ENCODE measurements around the gene EVL.
"Not testable (repeated sequence)": the region's sequence is repeated elsewhere in the genome, so short reads cannot be mapped to it uniquely, and the experiment has no call there.

EVL gene

DNA sequence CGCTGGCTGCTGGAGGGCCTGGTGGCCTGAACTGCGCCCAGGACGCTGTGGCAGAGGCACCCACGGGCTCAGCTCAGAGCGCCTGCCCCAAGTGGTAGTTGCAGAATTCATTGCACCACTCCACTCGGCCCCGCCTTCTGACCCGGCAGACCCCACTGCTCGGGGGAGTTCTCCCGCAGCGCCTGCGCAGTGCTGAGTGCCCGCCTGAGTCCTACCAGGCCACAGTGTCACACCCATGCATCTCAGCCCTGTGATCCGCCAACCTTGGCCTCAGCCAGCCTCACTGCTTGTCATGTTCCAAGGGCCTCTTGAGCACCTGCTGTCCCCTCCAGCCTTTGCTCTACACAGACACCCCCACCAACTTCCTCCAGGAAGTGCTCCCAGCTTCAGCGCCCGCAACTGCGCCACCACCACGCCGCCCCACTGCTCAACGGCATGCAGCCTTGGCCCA is 82.0 kb downstream of the EVL start:
- no peak for DNase-seq (ENCODE audit: low read depth)

DNA sequence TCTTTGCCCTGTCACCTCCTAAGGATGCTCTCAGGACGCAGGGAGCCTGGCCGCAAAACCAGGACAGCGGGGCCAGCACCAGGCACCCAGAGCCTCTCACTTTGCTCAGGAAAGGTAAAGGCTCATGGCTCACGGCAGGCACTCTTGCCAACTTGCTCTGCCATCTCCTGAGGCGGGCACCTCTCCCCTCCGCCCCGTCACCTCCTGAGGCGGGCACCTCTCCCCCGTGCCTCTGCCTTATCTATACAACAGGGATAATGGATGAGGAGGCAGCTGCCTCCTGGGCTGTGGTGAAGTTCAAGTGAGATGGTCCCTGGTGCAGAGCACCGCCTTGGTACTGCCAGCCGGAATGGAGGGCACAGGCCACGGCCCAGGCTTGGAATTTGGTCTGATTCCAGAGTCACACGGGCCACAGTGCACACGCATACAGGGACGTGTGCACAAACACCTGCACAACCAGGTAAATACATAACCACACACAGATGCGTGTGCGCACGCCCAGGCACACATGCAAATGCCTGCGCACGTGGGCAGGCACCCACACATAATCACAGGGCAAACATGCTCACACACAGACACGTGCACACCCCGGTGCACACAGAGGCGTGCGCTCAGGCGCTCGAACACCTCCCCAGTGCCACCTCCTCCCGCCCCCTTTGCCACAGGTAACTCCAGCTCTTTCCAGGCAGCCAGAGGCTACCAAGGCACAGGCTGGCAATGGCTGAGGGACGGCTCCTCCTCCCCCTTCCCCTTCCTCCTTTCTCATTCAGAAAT is 82.7 kb downstream of the EVL start:
- DNase-seq (ENCODE audit: low read depth), result no peak

DNA sequence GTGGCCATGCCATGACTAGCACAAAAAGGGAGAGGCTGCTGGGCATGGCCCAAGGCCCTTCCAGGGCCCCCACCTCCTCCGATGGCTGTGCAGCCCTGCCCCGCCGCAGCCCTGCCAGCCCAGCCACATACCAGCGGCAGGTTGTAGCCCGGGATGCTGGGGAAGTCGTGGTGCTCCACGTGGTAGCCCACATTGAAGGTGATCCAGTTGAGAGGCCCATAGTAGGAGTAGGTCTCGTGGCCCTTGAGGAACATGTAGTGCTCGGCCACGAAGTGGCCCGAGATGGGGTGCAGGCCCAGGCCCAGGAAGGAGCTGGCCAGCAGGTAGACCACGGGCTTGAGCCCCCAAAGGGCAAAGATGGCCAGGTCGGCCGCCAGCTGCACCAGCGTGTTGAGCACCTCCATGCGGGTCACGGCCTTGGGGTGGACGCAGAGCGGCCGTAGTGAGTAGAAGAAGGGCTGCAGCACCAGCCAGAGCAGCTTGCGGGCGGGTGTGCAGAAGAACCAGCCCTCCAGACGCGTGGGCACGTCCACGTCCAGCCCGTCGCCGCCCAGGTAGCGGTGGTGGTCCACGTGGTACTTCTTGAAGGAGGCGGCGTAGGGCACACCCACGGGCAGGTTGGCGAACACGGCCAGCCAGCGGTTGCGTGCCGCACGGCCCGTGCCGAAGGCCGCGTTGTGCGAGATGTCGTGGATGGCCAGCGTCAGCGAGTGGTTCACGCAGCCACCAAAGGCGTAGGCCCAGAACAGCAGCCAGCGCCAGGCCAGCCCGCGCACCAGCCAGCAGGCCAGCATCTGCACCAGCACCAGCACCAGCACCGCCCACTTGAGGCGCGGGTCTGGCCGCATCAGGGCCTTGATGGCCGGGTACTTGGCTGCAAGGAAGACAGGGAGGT is 83.9 kb downstream of the EVL start:
- no peak for DNase-seq (ENCODE audit: low read depth)

GRCh38 chr14:100149851-100150611 is 84.8 kb downstream of the EVL start:
- DNase-seq (ENCODE audit: low read depth), result no peak

GRCh38 chr14:100150932-100151587 is 85.8 kb downstream of the EVL start:
- DNase-seq (ENCODE audit: low read depth), result no peak

GRCh38 chr14:100152091-100152490 is 86.9 kb downstream of the EVL start:
- DNase-seq (ENCODE audit: low read depth), result no peak

DNA sequence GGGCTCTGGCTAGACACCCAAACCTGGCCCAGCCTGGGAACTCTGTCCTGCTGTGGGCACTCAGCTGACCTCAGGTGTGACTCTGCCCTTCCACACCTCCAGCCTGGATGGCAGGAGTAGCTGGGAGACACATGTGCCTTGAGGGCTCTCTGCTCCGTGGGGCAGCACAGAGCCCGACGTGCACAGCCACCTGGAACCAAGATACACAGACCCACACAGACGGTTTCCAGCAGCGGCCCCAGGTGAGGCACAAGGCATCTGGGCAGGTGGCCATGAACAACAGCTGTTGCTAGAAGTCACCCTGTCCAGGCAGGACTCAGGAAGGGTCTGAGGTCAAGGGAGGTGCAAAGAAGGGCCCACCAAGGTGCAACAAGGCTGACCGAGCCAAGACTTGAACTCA is 88.3 kb downstream of the EVL start:
- no peak for DNase-seq (ENCODE audit: low read depth)

- DNase-seq (ENCODE audit: low read depth), result no peak
Observed at GRCh38 chr14:100155049-100155621, 89.9 kb downstream of the EVL start.

DNA sequence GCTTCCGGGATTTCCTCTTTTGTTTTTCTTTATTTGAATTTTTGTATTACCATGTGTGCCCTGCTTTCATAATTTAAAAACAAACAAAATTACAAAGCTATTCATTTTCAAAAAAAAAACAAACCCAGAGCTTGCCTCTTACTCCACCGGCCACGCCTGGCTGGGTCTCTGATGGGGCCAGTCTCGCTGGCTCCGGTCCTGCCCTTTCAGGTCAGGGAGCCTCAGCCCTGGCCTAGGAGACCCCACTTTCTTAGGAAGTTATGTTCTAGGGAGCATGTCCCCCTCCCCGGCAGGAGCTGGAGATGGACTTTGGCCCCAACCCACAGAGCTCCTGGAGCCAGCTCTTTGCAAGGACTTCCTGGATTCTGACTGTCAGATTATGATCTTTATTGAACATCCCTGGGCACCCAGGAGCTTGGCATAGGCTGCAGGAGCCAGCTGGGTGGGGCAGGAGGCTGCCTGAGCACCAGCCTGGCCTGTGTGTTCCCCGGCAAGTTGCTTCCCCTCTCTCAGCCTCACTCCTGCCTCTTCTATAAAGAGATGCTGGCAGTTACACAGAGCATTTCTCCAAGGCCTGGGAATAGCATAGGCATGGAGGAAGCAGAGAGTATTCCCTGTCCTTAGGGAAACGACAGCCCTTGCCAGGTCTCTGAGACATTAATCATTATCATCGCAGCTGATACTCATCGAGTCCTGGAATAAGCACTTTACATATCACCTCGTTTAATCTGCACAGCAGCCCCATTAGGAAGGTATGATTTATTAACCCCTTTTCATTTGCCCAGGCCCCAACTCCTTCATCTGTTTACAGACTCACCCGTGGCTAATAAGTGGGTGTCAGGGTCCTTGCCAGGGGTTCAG is 90.8 kb downstream of the EVL start:
- no peak for DNase-seq (ENCODE audit: low read depth)

DNA sequence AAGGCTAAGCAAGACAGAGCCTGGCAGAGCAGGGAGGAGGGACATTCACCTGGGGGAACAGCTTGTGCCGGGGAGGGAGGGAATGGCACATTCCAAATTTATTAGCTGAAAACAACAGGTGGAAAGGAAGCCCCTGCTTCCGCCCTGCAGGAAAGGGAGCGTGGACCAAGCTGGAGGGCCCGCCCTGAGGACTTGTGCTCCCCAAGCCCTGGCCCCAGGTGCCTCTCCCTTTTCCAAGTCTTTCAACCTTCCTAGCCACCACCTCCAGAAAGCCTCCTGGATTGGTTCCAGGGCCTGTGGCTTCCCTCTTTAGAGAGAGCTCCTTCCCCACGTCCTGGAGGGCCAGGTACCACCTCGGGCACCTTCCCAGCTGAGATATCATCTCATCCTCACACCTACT is 91.6 kb downstream of the EVL start:
- no peak for DNase-seq (ENCODE audit: low read depth)

GRCh38 chr14:100157548-100158232 is 92.5 kb downstream of the EVL start:
- DNase-seq (ENCODE audit: low read depth), result not testable (repeated sequence)

- DNase-seq (ENCODE audit: low read depth), result no peak
Observed at GRCh38 chr14:100158566-100159093, 93.4 kb downstream of the EVL start.

DNA sequence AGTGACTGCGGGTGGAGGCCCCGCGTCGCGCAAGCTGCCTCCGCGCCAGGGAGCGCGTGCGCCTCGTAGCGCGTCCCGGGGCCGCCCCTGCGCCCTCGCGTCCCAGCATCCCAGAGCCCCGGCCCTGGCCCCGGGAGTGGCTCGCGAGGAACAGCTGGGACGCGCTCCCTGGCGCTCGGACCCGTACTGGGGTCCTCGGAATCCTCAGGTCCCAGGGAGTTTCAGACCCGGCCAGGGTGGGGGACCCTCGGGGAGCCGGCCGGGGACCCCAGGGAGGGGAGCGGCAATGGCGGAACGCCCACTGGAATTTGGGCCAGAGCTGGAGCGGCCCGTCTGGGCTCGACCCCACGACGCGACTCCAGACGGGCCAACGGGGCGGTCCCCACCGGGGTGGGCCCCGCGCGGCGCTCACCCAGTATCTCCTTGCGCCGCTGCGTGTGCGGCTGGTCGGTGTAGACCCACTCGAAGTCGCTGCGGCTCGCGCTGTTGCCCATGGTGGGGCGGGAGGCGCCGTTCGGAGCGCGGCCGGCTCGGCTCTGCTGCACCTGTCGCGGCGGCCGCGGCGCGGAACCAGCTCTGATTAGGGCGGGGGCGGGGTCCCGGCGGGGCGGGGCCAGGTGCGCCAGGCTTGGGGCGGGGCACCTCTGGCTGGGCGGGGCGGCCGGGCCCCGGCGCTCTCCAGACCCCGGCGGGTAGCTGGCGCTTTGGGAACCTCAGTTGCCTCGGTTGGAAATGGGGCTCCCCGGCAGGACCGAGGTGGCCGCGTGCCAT is 94.1 kb downstream of the EVL start, which contains the start of gene DEGS2:
TSS of gene DEGS2 (minus strand) at position 552 of the 771 bp plus-strand sequence. CDS start at position 494, 58 bp downstream.
- DNase-seq (ENCODE audit: low read depth), result no peak

- no peak for DNase-seq (ENCODE audit: low read depth)
Observed at GRCh38 chr14:100159865-100160533, 94.8 kb downstream of the EVL start.

DNA sequence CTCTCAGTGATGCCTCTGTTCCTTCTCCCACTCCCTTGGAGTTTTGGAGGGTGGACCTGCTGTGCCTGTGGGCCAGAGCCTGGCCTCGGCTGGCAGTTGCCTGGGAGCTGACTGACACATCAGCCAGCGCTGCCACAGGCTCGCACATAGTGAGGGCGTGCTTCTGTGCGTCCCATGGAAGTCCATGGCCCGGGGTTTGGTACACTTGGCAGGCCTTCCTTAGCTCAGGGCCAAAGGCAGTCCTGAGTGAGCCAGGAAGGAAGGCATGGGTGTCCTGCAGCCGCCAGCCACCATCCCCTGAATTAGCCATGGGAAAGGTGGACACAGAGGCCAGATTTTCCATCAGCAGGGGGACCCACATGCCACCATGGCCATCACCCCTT is 95.3 kb downstream of the EVL start:
- DNase-seq (ENCODE audit: low read depth), result no peak

GRCh38 chr14:100165376-100165775 is 100.2 kb downstream of the EVL start:
- no peak for DNase-seq (ENCODE audit: low read depth)

- DNase-seq (ENCODE audit: low read depth), result no peak
Observed at GRCh38 chr14:100165831-100166440, 100.7 kb downstream of the EVL start.

DNA sequence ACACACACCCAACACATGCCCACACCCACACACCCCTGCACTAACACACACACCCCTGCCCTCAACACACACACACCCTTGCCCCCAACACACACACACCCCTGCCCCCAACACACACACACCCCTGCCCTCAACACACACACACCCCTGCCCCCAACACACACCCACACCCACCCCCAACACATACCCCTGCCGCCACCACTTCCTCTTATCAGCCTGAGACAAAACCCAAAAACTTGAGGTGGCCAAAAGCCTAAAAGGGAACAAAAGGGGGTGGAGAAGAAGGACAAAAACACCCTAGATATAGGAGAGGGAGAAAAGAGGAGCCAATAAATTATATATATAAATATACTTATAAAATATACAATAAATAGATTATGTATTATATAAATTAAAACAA is 103.3 kb downstream of the EVL start:
- DNase-seq (ENCODE audit: low read depth), result no peak

All from EH (cell line).